Endothelial cell of umbilical vein (primary cell): Measurements from ENCODE around the gene MLPH. TPM values are rescaled to one million over a fixed set of nuclear protein-coding genes. Genes with fewer than 3 reads are reported as not detected.

ENCODE experiments used
- BruUV-seq: library from RNA; stranded (reverse); fragments of 400-500 nt; replicated peaks from 2 replicates; lab custom pipeline; 2021; lab: Mats Ljungman, UMichigan
- CTCF ChIA-PET: fragments of 300-600, 350-600 bp; sonication (Branson Sonifier 250); formaldehyde crosslinking; loops from one replicate; lab custom pipeline; 2021; ENCODE audit warnings: antibody characterized with exemption, inconsistent platforms; lab: Charles Lee
- POLR2A ChIA-PET: fragments of 300-600, 350-600 bp; sonication (Branson Sonifier 250); formaldehyde crosslinking; loops from one replicate; lab custom pipeline; 2021; ENCODE audit warnings: antibody characterized with exemption, inconsistent platforms; lab: Charles Lee
- DNase-seq: peaks from one replicate; pipeline ENCODE4 v3.0.0-alpha.2; 2011; ENCODE audit warnings: low read depth, low spot score
- FAIRE-seq: peaks from 2 replicates; lab custom pipeline; 2011; peaks lifted over from hg19 to GRCh38; lab: Jason Lieb, UNC
- H2AFZ ChIP-seq: 2 replicates; pipeline ENCODE4 v1.6.0; 2012; ENCODE audit warnings: low read depth, low read length, control low read depth, inconsistent platforms
- H3K27ac ChIP-seq: 2 replicates; pipeline ENCODE4 v1.5.1; 2011; ENCODE audit warnings: low read depth, mild to moderate bottlenecking, control low read depth, low read length, moderate library complexity; ENCODE audit not compliant: insufficient read depth
- H3K27me3 ChIP-seq, 2 experiments: 2 replicates each; pipeline versions ENCODE4 v1.6.0 to v1.6.1; 2011; ENCODE audit warnings: low read length in 2 of 2, mixed read lengths in 1 of 2; ENCODE audit not compliant: control insufficient read depth in 2 of 2, insufficient read depth in 2 of 2
- H3K36me3 ChIP-seq, 2 experiments: 2 replicates in 1 of 2; 3 replicates in 1 of 2; pipeline ENCODE4 v1.5.1; 2011; ENCODE audit warnings: low read length in 2 of 2, mild to moderate bottlenecking in 1 of 2, moderate library complexity in 1 of 2; ENCODE audit not compliant: control insufficient read depth in 2 of 2, insufficient read depth in 2 of 2; ENCODE audit errors: extremely low read depth in 1 of 2
- H3K4me1 ChIP-seq: 3 replicates; pipeline ENCODE4 v1.5.1; 2011; ENCODE audit warnings: mild to moderate bottlenecking, low read length; ENCODE audit not compliant: control insufficient read depth, insufficient read depth; ENCODE audit errors: extremely low read depth
- H3K4me2 ChIP-seq: 2 replicates; pipeline ENCODE4 v1.6.1; 2011; ENCODE audit warnings: low read length, control low read depth, mixed read lengths; ENCODE audit not compliant: insufficient read depth
- H3K4me3 ChIP-seq, 3 experiments: fragments of 200-600 bp in 1 of 3; sonication (generic), shearing (Covaris generic) in 1 of 3; replicated peaks in 1 of 3; 2 replicates each; pipeline ENCODE4 v1.5.1; 2011 to 2016; ENCODE audit warnings: control low read depth in 3 of 3, low read length in 3 of 3, mild to moderate bottlenecking in 2 of 3, inconsistent platforms in 1 of 3, low read depth in 1 of 3, moderate library complexity in 1 of 3; ENCODE audit not compliant: insufficient read depth in 1 of 3
- H3K79me2 ChIP-seq: 2 replicates; pipeline ENCODE4 v1.6.0; 2012; ENCODE audit warnings: low read length, inconsistent platforms; ENCODE audit not compliant: control insufficient read depth, insufficient read depth
- H3K9ac ChIP-seq: replicated peaks from 2 replicates; pipeline ENCODE3; 2011; ENCODE audit warnings: low read length, control low read depth; ENCODE audit not compliant: insufficient read depth; ENCODE audit errors: extremely low read depth
- H3K9me1 ChIP-seq: replicated peaks from 3 replicates; pipeline ENCODE4 v1.6.0; 2011; ENCODE audit warnings: mild to moderate bottlenecking, low read length; ENCODE audit not compliant: control insufficient read depth, insufficient read depth; ENCODE audit errors: extremely low read depth
- H3K9me3 ChIP-seq: replicated peaks from 2 replicates; pipeline ENCODE4 v1.5.1; 2012; ENCODE audit warnings: low read length, inconsistent platforms; ENCODE audit not compliant: control insufficient read depth, insufficient read depth
- H4K20me1 ChIP-seq: replicated peaks from 2 replicates; pipeline ENCODE3; 2011; ENCODE audit warnings: mild to moderate bottlenecking, low read length; ENCODE audit not compliant: control insufficient read depth, insufficient read depth; ENCODE audit errors: extremely low read depth
- CTCF ChIP-seq, 2 donors: IDR thresholded peaks; 1 replicate in 1 of 2; 2 replicates in 1 of 2; pipeline ENCODE4 v1.5.1; 2011; ENCODE audit warnings: low read length in 2 of 2, mild to moderate bottlenecking in 2 of 2, moderate library complexity in 2 of 2, control low read depth in 1 of 2, inconsistent platforms in 1 of 2, low read depth in 1 of 2; ENCODE audit not compliant: insufficient read depth in 1 of 2; ENCODE audit errors: extremely low read depth in 1 of 2
- FOS ChIP-seq: IDR thresholded peaks from 2 replicates; pipeline ENCODE4 v1.6.1; 2011; ENCODE audit warnings: mild to moderate bottlenecking, low read length, moderate library complexity, borderline replicate concordance; ENCODE audit not compliant: insufficient read depth
- GATA2 ChIP-seq: IDR thresholded peaks from 2 replicates; pipeline ENCODE4 v1.7.0; 2011; ENCODE audit warnings: low read depth, mild to moderate bottlenecking, moderate library complexity, mixed read lengths, low read length; ENCODE audit not compliant: insufficient read length, insufficient read depth
- JUN ChIP-seq: IDR thresholded peaks from 2 replicates; pipeline ENCODE4 v1.6.1; 2011; ENCODE audit warnings: borderline replicate concordance, low read depth; ENCODE audit not compliant: insufficient read length, insufficient read depth
- MYC ChIP-seq: IDR thresholded peaks from one replicate; pipeline ENCODE4 v1.6.1; 2011; ENCODE audit warnings: mild to moderate bottlenecking, low read depth, low read length
- POLR2A ChIP-seq: IDR thresholded peaks from 2 replicates; pipeline ENCODE4 v1.6.1; 2012; ENCODE audit warnings: low read depth, mild to moderate bottlenecking, control low read depth, low read length
- dilution Hi-C: fragments of 300-500 bp; cut with MboI; formaldehyde crosslinking; loops from one replicate; pipeline ENCODE4 v1.15.0; 2019; ENCODE audit warnings: low sequenced_read_pairs; ENCODE audit not compliant: extremely low pct_ligation_motif_present
- intact Hi-C: fragments of 100-400 bp; cut with micrococcal nuclease; formaldehyde crosslinking; loops from one replicate; pipeline ENCODE4 v1.10.0; 2022
- polyA plus RNA-seq, 4 experiments: library from polyadenylated mRNA; depleted of rRNA in 3 of 4; stranded (reverse) in 3 of 4; unstranded in 1 of 4; fragments of >200 nt; gene quantifications; 2 replicates each; pipeline versions ENCODE4 v1.2.1 to v1.2.3, GENCODE V29; 2011 to 2012; ENCODE audit warnings: missing spikeins in 1 of 4
- total RNA-seq: library from RNA; stranded (reverse); gene quantifications from 2 replicates; pipeline ENCODE4 v1.2.3, GENCODE V29; 2021

Gene MLPH
- total and polyA plus RNA-seq, 2 donors (not counting 3 experiments of a cell fraction or from before 2014, with no cell fraction given): not detected

- Histone ChIP-seq H4K20me1 (no peaks in the 10 kb centered on the region), H3K79me2 (no peaks in the 10 kb centered on the region), H3K4me1 (no peaks in the 10 kb centered on the region), H3K9me1 (no peaks in the 10 kb centered on the region), H3K9me3 (no peaks in the 10 kb centered on the region), H2AFZ (no peak overlapping the region), H3K27me3 (peaks cover 0 to 2% of the 10 kb centered on the region in 2 experiments), H3K27ac (no peak overlapping the region), H3K4me2 (no peak overlapping the region), H3K4me3 (no peak overlapping the region), H3K36me3 (no peaks in the 10 kb centered on the region), H3K9ac (no peak overlapping the region)
- no peak for FAIRE-seq
- TF ChIP-seq POLR2A: no peak
- no peak for TF ChIP-seq FOS
- TF ChIP-seq GATA2: no peak
- no peak for TF ChIP-seq MYC
- TF ChIP-seq JUN: no peak
- TF ChIP-seq CTCF (IDR thresholded peaks at IDR 0.05; ENCODE audit: extremely low read depth in 1 of 2, insufficient read depth in 1 of 2, low read depth in 1 of 2, low read length in 2 of 2): no peak
- intact Hi-C loops: no loop called here
- DNase-seq: no peak
- no TSS peak for BruUV-seq
- dilution Hi-C loops: no loop called here
- POLR2A ChIA-PET: no interaction called here
- CTCF ChIA-PET: interaction anchor here (1.2 to 7.7 kb wide), 3 partner anchors 62 to 481 kb away, joined by 3 to 295 read pairs (median 153); no protein-coding TSS in a partner anchor
These were observed 87.4 kb downstream of the MLPH start for GRCh38 chr2:237574467-237574866.
